ENCODE measurements around the gene SLC26A6.

Gene SLC26A6

GRCh38 chr3:48592519-48593087 lies 42.7 kb downstream of the SLC26A6 start:
- Histone ChIP-seq H3K36me3 (ENCODE audit: control insufficient read depth, insufficient read depth, low read length) (no peaks in the 10 kb centered on the region; the same call in 1 of the 2 replicates), H3K27me3 (ENCODE audit: control insufficient read depth, insufficient read depth, low read length) (no peaks in the 10 kb centered on the region), H3K27ac (ENCODE audit: low read length) (no peak overlapping the region), H3K4me1 (ENCODE audit: control insufficient read depth, insufficient read depth, low read length) (peaks cover 10% of the 10 kb centered on the region), H3K4me3 (ENCODE audit: low read length) (no peak overlapping the region), H3K9me3 (ENCODE audit: control insufficient read depth, insufficient read depth, low read length) (no peaks in the 10 kb centered on the region)
- WGBS (ENCODE audit: insufficient coverage, insufficient read length): no CpG with 5 or more reads among the region's 21 CpGs
- no peak for DNase-seq (ENCODE audit: low read depth, low spot score)

DNA sequence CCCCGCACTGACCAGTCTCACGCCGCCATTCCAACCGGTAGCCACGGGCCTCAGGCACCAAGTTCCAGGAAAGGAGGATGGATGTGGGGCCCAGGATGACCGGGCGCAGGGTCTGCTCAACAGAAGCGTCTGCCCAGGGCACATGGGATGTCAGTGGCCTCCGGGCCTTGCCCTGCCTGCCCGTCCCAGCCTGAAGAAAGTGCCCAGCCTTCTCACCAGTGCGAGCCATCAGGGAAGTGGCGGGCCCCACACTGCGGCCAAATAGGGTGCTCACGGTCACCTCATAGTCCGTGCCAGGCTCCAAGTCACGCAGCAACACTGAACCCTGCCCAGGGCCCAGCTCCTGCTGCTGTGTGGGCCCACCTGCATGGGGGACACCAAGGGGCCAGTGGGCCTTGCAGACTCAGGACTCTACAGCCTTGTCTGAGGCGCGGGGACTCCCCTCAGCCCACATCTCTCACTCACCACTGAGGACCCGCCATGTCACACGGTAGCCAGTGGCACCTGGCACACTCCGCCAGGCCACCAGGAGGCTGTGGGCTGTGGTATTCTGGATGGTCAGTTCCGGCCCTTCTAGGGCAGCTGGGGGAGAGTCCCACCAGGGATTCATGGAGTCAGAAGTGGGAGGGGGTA lies 43.3 kb downstream of the SLC26A6 start:
- H3K9me3 ChIP-seq (ENCODE audit: control insufficient read depth, insufficient read depth, low read length): no peaks in the 10 kb centered on the region
- H3K4me3 ChIP-seq (ENCODE audit: low read length): no peak overlapping the region
- DNase-seq (ENCODE audit: low read depth, low spot score): no peak
- H3K27me3 ChIP-seq (ENCODE audit: control insufficient read depth, insufficient read depth, low read length): no peaks in the 10 kb centered on the region
- no peak overlapping the region for H3K27ac ChIP-seq (ENCODE audit: low read length)
- H3K36me3 ChIP-seq (ENCODE audit: control insufficient read depth, insufficient read depth, low read length): no peaks in the 10 kb centered on the region; the same call in 1 of the 2 replicates
- peaks cover 10% of the 10 kb centered on the region for H3K4me1 ChIP-seq (ENCODE audit: control insufficient read depth, insufficient read depth, low read length)
- WGBS (ENCODE audit: insufficient coverage, insufficient read length): no CpG with 5 or more reads among the region's 22 CpGs

GRCh38 chr3:48591436-48591835 lies 43.8 kb downstream of the SLC26A6 start:
- no peak overlapping the region for H3K27ac ChIP-seq (ENCODE audit: low read length)
- no peak overlapping the region for H3K4me3 ChIP-seq (ENCODE audit: low read length)
- H3K27me3 ChIP-seq (ENCODE audit: control insufficient read depth, insufficient read depth, low read length): no peaks in the 10 kb centered on the region
- H3K9me3 ChIP-seq (ENCODE audit: control insufficient read depth, insufficient read depth, low read length): no peaks in the 10 kb centered on the region
- peaks cover 10% of the 10 kb centered on the region for H3K4me1 ChIP-seq (ENCODE audit: control insufficient read depth, insufficient read depth, low read length)
- no peaks in the 10 kb centered on the region; the same call in 1 of the 2 replicates for H3K36me3 ChIP-seq (ENCODE audit: control insufficient read depth, insufficient read depth, low read length)
- WGBS (ENCODE audit: insufficient coverage, insufficient read length): no CpG with 5 or more reads among the region's 14 CpGs
- DNase-seq (ENCODE audit: low read depth, low spot score): no peak

- Histone ChIP-seq H3K9me3 (ENCODE audit: control insufficient read depth, insufficient read depth, low read length) (no peaks in the 10 kb centered on the region), H3K27me3 (ENCODE audit: control insufficient read depth, insufficient read depth, low read length) (no peaks in the 10 kb centered on the region), H3K36me3 (ENCODE audit: control insufficient read depth, insufficient read depth, low read length) (no peaks in the 10 kb centered on the region; the same call in 1 of the 2 replicates), H3K4me1 (ENCODE audit: control insufficient read depth, insufficient read depth, low read length) (no peaks in the 10 kb centered on the region; the same call in 1 of the 2 replicates), H3K27ac (ENCODE audit: low read length) (no peak overlapping the region), H3K4me3 (ENCODE audit: low read length) (no peak overlapping the region)
- no peak for DNase-seq (ENCODE audit: low read depth, low spot score)
- no CpG with 5 or more reads among the region's 15 CpGs for WGBS (ENCODE audit: insufficient coverage, insufficient read length)
Observed at GRCh38 chr3:48588230-48588629, 47.0 kb downstream of the SLC26A6 start.

GRCh38 chr3:48587686-48588085 lies 47.6 kb downstream of the SLC26A6 start:
- no peak for DNase-seq (ENCODE audit: low read depth, low spot score)
- H3K27me3 ChIP-seq (ENCODE audit: control insufficient read depth, insufficient read depth, low read length): no peaks in the 10 kb centered on the region
- WGBS (ENCODE audit: insufficient coverage, insufficient read length): no CpG with 5 or more reads among the region's 11 CpGs
- H3K27ac ChIP-seq (ENCODE audit: low read length): no peak overlapping the region
- no peaks in the 10 kb centered on the region for H3K9me3 ChIP-seq (ENCODE audit: control insufficient read depth, insufficient read depth, low read length)
- H3K4me3 ChIP-seq (ENCODE audit: low read length): no peak overlapping the region
- no peaks in the 10 kb centered on the region; the same call in 1 of the 2 replicates for H3K36me3 ChIP-seq (ENCODE audit: control insufficient read depth, insufficient read depth, low read length)
- H3K4me1 ChIP-seq (ENCODE audit: control insufficient read depth, insufficient read depth, low read length): no peaks in the 10 kb centered on the region; the same call in 1 of the 2 replicates

- H3K4me3 ChIP-seq (ENCODE audit: low read length): no peak overlapping the region
- no peak overlapping the region for H3K27ac ChIP-seq (ENCODE audit: low read length)
- no peaks in the 10 kb centered on the region; the same call in 1 of the 2 replicates for H3K4me1 ChIP-seq (ENCODE audit: control insufficient read depth, insufficient read depth, low read length)
- H3K27me3 ChIP-seq (ENCODE audit: control insufficient read depth, insufficient read depth, low read length): no peaks in the 10 kb centered on the region
- no CpG with 5 or more reads among the region's 8 CpGs for WGBS (ENCODE audit: insufficient coverage, insufficient read length)
- DNase-seq (ENCODE audit: low read depth, low spot score): no peak
- H3K36me3 ChIP-seq (ENCODE audit: control insufficient read depth, insufficient read depth, low read length): no peaks in the 10 kb centered on the region; the same call in 1 of the 2 replicates
- H3K9me3 ChIP-seq (ENCODE audit: control insufficient read depth, insufficient read depth, low read length): no peaks in the 10 kb centered on the region
Observed at GRCh38 chr3:48585411-48585810, 49.9 kb downstream of the SLC26A6 start.

- no peak for DNase-seq (ENCODE audit: low read depth, low spot score)
- Histone ChIP-seq H3K36me3 (ENCODE audit: control insufficient read depth, insufficient read depth, low read length) (no peaks in the 10 kb centered on the region; the same call in 1 of the 2 replicates), H3K27me3 (ENCODE audit: control insufficient read depth, insufficient read depth, low read length) (no peaks in the 10 kb centered on the region), H3K4me1 (ENCODE audit: control insufficient read depth, insufficient read depth, low read length) (no peaks in the 10 kb centered on the region), H3K9me3 (ENCODE audit: control insufficient read depth, insufficient read depth, low read length) (no peaks in the 10 kb centered on the region), H3K27ac (ENCODE audit: low read length) (no peak overlapping the region), H3K4me3 (ENCODE audit: low read length) (no peak overlapping the region)
- whole genome bisulfite sequencing (ENCODE audit: insufficient coverage, insufficient read length): no CpG with 5 or more reads among the region's 9 CpGs
Observed at GRCh38 chr3:48584836-48585235, 50.4 kb downstream of the SLC26A6 start.

- H3K36me3 ChIP-seq (ENCODE audit: control insufficient read depth, insufficient read depth, low read length): no peaks in the 10 kb centered on the region
- H3K27me3 ChIP-seq (ENCODE audit: control insufficient read depth, insufficient read depth, low read length): no peaks in the 10 kb centered on the region
- H3K4me3 ChIP-seq (ENCODE audit: low read length): no peak overlapping the region
- no peak overlapping the region for H3K27ac ChIP-seq (ENCODE audit: low read length)
- no peaks in the 10 kb centered on the region for H3K4me1 ChIP-seq (ENCODE audit: control insufficient read depth, insufficient read depth, low read length)
- H3K9me3 ChIP-seq (ENCODE audit: control insufficient read depth, insufficient read depth, low read length): no peaks in the 10 kb centered on the region
- no peak for DNase-seq (ENCODE audit: low read depth, low spot score)
- WGBS (ENCODE audit: insufficient coverage, insufficient read length): no CpG with 5 or more reads among the region's 14 CpGs
Observed at GRCh38 chr3:48581621-48582481, 53.4 kb downstream of the SLC26A6 start.

DNA sequence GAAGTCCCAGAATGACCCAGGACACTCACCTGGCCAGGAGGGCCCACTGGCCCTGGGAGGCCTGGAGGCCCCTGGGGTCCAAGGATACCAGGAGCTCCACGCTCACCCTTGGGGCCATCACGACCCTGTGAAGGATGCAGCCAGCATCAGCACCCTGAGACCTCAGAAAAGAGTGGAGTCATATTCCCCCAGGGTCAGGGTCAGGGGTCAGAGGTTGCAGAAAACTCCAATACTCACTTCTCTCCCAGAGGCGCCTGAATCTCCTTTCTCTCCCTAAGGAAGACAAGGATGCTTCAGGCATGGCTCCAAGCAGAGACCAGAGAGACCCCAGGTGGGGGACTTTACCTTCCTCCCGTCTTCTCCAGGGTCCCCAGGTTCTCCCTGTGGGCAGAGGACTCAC lies 58.6 kb downstream of the SLC26A6 start:
- no peak for DNase-seq (ENCODE audit: low read depth, low spot score)
- Histone ChIP-seq H3K36me3 (ENCODE audit: control insufficient read depth, insufficient read depth, low read length) (peaks cover 2% of the 10 kb centered on the region; the same call in 1 of the 2 replicates), H3K9me3 (ENCODE audit: control insufficient read depth, insufficient read depth, low read length) (no peaks in the 10 kb centered on the region), H3K27ac (ENCODE audit: low read length) (no peak overlapping the region), H3K27me3 (ENCODE audit: control insufficient read depth, insufficient read depth, low read length) (no peaks in the 10 kb centered on the region), H3K4me1 (ENCODE audit: control insufficient read depth, insufficient read depth, low read length) (no peaks in the 10 kb centered on the region), H3K4me3 (ENCODE audit: low read length) (no peak overlapping the region)
- no CpG with 5 or more reads among the region's 4 CpGs for WGBS (ENCODE audit: insufficient coverage, insufficient read length)

Data from iPS DF 6.9 (cell line).